ENCODE data around the gene C7orf33. TPM values are rescaled to one million over a fixed set of nuclear protein-coding genes. Genes with fewer than 3 reads are reported as not detected.
"Not testable (repeated sequence)": the region's sequence is repeated elsewhere in the genome, so short reads cannot be mapped to it uniquely, and the experiment has no call there.

Gene C7orf33
- total RNA-seq, 1 donor from 2014 or later, result not detected

GRCh38 chr7:148580446-148580845 lies 10.1 kb upstream of the C7orf33 start:
- DNase-seq (ENCODE audit: low read depth), result no peak

- DNase-seq (ENCODE audit: low read depth), result no peak
These were observed 8.9 kb upstream of the C7orf33 start for GRCh38 chr7:148581624-148582023.

DNA sequence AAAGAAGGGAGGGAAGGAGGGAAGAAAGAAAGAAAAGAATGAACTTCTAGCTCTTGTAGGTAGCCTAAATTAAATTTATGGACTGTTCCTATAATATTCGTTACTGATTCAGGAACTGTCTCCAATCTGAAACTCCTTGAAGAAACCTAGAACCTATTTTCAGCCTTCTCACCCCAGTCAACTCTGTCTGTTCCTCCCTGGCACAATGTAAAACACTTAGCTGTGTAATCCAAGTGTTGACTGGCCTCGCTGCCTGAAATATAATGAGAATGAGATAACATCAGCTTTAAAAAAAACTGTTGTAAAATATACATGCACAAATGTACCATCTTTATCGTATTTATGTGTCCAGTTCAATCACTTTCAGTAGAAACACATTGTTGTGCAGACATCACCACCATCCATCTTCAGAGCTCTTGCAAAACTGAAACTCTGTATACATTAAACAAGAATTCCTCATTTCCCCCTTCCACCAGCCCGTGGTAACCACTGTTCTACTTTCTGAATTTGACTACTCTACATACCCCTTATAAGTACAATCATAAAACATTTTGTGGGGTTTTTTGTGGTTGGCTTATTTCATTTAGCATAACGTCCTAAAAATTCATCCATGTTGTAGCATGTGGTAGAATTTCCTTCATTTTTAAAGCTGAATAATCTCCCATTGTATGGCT lies 6.3 kb upstream of the C7orf33 start:
- no peak for DNase-seq (ENCODE audit: low read depth)

DNA sequence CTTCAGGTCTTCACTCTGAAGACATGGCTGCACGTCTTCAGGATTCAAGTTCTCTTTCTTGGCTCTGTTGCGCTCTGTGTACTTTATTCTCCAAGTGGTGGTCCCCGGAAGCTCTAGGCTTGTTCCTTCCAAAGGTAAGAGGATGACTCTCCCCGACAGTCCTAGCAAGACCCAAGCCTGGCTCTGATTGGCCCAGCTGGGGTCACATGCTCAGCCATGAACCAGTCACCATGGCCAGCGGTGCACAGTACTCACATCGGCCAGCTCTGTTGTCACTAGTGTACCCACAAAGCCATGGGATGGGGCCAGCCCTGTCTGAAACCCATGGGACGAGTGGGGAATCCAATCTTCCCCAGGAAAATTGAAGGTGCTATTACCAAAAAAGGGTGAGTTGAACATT lies 5.2 kb upstream of the C7orf33 start:
- no peak for DNase-seq (ENCODE audit: low read depth)

DNA sequence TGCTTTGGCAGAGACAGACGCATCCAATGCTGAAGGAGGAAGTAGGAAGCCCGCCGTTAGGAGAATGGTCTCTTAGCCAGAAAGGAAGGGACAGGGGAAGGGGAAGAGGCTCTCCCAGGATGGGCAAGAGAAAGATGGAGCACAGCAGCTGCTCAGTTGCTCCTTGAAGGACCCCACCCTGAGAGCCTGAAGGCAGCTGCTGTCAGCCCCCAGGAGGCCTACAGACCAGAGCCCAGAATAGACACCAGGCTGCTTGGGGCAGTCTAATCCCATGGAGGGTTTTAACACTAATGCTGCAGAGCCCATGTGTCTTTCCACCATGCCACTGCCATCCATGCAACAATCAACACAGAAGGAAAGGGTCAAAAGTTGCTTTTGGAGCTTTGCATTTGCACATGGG lies 3.5 kb upstream of the C7orf33 start:
- no peak for DNase-seq (ENCODE audit: low read depth)

- no peak for DNase-seq (ENCODE audit: low read depth)
These were observed 2.4 kb upstream of the C7orf33 start for GRCh38 chr7:148588168-148588567.

DNA sequence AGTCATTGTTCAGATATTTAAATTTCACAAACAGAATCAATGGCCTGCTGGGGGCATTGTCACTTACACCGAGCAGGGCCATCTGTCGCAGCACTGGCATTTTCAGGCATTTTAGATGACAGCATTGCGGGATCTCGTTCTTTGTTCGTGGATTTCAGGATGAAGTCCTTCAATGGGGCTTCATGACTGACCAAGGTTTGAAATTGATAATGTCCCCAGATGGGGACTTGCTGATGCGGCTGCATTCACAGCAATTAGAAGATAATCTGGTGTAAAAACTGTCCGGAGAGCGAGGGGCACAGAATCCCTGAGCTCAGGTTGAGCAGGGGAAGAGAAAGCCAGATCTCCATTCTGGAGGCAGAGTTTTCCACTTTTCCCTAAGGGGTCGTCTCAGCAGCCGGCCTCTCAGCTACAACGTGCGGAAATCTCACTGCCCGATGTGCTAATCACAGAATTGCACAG lies 1.9 kb upstream of the C7orf33 start:
- DNase-seq (ENCODE audit: low read depth), result no peak

- DNase-seq (ENCODE audit: low read depth), result no peak
These were observed 926 bp upstream of the C7orf33 start for GRCh38 chr7:148589640-148590039.

GRCh38 chr7:148596354-148596753 lies 5.8 kb downstream of the C7orf33 start:
- DNase-seq (ENCODE audit: low read depth), result not testable (repeated sequence)

DNA sequence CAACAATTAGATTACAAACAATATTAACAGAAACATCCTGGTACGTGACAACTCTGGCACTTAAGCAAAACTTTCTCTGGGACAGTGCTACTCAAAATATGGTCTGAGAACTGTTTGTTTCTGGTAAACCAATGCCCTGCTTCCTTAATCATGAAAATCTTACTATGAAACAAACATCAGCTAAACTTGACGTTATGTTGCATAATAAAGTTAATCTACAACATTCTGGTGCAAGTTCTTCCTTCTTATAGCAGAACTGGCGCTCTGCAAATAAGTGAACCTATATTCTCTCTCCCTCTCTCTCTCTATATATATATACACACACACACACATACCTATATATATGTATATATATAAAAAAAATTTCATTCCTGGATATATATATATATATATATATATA lies 7.8 kb downstream of the C7orf33 start:
- no peak for DNase-seq (ENCODE audit: low read depth)

DNA sequence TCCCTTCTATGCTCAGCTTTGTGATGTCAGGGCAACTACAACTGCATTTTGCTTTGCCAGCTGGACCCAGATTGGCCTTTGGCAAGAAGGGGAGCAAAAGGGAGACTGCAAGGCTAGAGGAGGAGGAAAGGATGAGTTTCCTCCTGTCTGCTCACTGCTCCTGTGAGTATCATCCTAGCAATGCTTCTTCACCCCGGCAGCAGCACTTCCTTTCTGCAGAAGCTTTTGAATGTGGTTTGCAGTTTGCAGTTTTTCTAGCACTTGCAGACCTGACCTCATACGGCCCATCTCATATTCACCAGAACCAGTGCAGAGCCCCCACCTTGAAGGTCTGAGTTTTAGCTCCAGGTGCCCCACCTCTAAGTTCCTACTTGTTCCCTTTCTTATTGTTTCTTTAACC lies 14.8 kb downstream of the C7orf33 start:
- no peak for DNase-seq (ENCODE audit: low read depth)

GRCh38 chr7:148607151-148607661 lies 16.6 kb downstream of the C7orf33 start:
- DNase-seq (ENCODE audit: low read depth), result no peak

DNA sequence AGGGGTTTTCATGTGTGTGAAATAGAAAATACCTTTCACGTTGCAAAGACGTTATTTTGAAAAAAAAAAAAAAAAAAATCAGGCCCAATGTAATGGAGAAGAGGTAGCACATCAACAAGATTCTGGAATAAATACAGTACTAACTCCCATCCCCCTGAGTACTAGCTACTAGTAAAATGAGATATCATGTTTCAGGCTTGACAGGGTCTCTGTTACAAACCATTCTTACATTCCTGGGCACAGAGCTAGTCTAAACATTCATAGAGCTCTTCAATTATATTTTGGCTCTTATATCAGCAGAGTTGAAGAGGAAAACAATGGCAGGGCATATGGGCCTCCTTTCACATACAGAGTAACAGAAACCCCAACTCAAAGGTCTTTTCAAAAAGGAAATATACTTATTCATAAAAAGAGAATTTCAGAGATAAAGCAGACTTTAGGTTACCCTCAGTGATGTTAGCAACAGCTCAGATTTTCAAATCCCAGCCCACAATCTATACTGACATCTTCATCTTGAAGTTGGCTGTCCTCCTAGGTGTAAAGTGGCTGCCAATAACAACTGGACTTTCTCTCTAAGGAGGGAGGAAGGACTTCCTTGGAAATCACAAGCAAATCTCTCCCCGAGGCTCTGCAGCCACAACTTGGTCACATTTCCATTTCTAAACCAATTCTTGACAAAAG lies 18.6 kb downstream of the C7orf33 start:
- no peak for DNase-seq (ENCODE audit: low read depth)

DNA sequence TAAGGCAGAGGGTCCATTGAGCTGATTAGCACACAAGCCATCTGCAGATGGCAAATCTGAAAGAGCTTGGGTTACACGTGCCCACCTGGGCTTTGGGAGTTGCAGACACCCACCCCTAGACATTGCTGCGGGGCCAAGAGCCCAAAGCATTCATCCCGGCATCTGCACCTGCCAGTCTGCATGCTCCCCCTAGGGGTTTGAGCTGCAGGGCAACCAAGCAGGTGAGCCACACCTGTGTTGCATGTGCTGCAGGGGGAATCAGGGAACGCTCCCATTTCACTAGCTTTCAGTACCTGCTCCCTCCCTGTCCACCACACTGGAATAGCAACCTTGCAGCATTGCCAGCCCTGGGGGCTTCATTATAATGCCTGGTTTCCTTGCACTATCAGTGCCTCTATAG lies 21.1 kb downstream of the C7orf33 start:
- DNase-seq (ENCODE audit: low read depth), result no peak

DNA sequence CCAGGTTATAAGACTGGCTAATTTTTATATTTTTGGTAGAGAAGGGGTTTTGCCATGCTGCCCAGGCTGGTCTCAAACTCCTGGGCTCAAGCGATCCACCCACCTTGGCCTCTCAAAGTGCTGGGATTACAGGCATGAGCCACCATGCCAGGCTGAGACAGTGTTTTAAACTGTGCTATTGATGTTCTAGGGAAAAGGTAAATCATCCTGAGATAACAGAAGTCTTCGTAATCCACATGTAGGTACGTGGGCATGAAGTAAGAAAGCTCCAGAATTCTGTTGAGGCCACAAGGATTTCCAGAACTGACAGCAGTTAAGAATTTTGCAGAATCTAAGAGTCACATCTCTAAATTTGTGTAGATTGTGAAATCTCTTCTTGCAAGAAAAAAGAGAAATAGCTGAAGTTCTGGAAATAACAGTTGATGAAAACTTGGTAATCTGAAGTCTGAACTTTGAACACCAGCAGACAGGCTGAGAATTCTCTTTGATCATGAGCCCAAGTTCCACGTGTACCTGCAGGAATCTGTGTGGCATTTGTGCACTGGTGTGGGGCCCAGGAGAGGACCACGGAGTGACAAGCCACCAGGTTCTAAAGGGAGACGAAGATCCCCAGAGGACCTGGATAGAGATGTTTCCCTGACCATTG lies 24.6 kb downstream of the C7orf33 start:
- no peak for DNase-seq (ENCODE audit: low read depth)

GRCh38 chr7:148620749-148621359 lies 30.3 kb downstream of the C7orf33 start:
- DNase-seq (ENCODE audit: low read depth), result peak; percentile 33

GRCh38 chr7:148621563-148621962 lies 31.0 kb downstream of the C7orf33 start:
- DNase-seq (ENCODE audit: low read depth), result no peak

DNA sequence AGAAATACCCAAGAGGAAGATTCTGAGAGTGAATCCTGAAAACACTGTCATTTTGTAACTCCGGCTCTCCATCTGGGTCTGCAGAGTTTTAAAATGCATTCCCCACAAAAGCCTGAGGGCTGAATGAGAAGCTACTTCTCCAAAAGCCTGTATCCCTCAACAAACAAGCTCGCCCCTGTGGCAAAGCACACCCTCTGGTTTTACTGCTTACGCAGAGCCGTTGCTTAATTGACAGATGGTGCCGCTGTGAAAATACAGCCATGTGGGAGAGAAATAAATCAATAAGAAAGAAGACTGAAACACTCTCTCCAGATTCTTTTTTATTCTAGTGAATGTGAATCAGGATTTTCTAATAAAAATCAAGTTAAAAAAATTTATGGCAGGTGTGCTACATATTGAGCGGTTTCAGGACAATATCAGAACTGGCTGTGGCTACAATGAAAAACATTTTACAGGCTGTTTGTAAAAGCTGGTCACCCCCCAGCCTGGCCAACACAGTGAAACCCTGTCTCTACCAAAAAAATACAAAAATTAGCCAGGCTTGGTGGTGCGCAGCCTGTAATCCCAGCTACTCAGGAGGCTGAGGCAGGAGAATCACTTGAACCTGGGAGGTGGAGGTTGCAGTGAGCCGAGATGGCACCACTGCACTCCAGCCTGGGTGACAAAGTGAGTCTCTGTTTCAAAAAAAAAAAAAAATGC lies 32.5 kb downstream of the C7orf33 start:
- no peak for DNase-seq (ENCODE audit: low read depth)

- peak; percentile 65 for DNase-seq (ENCODE audit: low read depth)
These were observed 33.2 kb downstream of the C7orf33 start for GRCh38 chr7:148623586-148624282.

- no peak for DNase-seq (ENCODE audit: low read depth)
These were observed 34.2 kb downstream of the C7orf33 start for GRCh38 chr7:148624735-148625134.

- no peak for DNase-seq (ENCODE audit: low read depth)
These were observed 34.8 kb downstream of the C7orf33 start for GRCh38 chr7:148625342-148625741.
